HFF-Myc (cell line): ENCODE results near the gene HDAC4.

ENCODE experiments used
- DNase-seq: peaks from one replicate; pipeline ENCODE4 v3.0.0-alpha.2; 2011; ENCODE audit warnings: low read depth; ENCODE audit errors: extremely low read depth
- H3K4me3 ChIP-seq: replicated peaks from 2 replicates; pipeline ENCODE4 v1.5.1; 2011; ENCODE audit warnings: low read depth, mild to moderate bottlenecking, control low read depth, low read length
- TF ChIP-seq, protein P1 (sequence below): IDR thresholded peaks from 2 replicates; pipeline ENCODE4 v1.5.1; 2012; ENCODE audit warnings: mild to moderate bottlenecking, low read depth, low read length, control low read depth; ENCODE audit errors: missing control alignments

Gene HDAC4

DNA sequence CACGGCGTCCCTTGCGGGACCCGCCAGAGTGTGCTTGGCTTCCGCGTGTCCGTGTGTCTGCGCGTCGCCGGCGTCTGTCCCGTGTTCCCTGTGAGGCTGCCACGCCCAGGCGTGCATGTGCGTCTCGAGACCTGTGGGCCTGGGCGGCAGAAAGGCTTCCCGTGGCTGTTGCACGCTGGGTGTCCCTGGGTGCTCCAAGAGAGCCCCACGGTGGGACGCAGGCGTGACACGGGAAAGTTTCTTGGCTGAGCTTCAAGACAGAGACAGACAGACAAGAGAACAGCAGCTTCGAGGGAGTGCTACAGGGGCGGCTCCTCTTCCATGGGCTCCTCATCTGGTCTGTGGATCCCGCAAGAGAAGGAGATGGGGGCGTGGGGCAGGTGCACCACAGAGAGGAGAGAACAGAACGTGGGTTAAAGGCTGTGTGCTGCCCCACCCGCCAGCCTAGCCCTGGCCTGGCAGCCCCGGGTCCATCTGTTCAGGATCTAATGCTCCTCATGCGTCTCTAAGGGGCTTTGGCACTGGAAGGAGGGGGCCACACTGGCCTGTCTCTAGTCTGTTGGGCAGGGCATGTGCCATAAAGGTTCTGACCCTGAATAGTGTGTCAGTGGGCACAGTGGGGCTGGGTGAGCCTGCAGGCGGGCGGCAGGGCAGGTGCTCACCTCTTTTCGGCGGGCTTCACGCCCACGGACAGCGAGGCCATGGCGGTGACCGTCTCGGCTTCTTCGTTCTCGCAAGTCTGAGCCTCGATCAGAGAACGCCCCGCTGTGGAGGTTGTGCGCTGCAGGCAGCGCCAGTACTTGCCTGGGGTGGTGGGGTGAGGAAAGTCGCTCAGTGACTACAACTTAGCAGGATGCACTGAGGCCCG, 347.8 kb downstream of the HDAC4 start:
- H3K4me3 ChIP-seq: no peak overlapping the region
- TF ChIP-seq, protein P1, sequence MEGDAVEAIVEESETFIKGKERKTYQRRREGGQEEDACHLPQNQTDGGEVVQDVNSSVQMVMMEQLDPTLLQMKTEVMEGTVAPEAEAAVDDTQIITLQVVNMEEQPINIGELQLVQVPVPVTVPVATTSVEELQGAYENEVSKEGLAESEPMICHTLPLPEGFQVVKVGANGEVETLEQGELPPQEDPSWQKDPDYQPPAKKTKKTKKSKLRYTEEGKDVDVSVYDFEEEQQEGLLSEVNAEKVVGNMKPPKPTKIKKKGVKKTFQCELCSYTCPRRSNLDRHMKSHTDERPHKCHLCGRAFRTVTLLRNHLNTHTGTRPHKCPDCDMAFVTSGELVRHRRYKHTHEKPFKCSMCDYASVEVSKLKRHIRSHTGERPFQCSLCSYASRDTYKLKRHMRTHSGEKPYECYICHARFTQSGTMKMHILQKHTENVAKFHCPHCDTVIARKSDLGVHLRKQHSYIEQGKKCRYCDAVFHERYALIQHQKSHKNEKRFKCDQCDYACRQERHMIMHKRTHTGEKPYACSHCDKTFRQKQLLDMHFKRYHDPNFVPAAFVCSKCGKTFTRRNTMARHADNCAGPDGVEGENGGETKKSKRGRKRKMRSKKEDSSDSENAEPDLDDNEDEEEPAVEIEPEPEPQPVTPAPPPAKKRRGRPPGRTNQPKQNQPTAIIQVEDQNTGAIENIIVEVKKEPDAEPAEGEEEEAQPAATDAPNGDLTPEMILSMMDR: no peak
- DNase-seq: no peak

DNA sequence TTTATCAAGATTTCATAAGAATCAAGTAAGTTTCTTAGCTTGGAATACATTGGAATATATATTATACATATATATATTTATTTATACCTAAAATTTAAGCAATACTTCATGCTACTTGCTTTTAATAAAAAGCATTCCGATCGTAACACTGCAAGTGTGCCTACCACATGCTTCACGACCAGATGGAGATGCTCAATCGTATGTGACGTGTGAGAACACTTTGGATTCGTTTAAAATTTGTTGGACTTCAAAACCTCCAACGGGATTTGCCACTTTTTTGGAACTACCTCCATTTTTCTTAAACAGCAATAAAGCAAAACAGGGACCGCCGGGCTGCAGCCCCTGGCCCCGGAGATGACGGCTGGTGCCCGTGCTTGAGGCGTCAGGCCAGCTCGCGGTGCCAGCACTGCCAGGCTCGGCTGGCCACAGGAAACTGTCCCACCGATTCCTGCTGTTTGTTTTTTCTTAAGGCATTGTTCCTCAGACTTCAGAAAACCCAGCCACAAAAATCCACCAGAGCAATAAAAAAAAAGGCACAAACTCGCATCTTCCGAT, 348.9 kb downstream of the HDAC4 start:
- H3K4me3 ChIP-seq: no peak overlapping the region
- DNase-seq: no peak
- TF ChIP-seq, protein P1: no peak

DNA sequence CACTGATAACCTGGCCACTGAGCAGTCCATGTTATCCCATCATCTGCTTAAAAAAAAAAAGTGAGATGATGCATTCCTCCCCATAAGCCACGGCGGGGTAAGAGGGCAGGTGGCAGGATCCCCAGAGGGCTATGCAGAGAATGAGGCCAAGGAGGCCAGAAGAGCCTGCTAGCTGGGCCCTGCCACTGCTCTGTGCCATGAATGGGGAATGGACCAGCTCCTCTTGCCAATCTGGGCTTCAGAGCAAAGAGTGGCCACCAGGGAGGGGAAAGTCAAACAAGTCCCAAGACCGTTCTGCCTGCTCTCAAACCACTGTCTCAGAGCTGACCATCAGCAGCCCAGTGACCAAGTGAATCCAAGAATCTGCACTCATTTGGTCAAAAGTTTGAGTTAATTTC, 350.6 kb downstream of the HDAC4 start:
- TF ChIP-seq, protein P1: no peak
- no peak for DNase-seq
- no peak overlapping the region for H3K4me3 ChIP-seq

DNA sequence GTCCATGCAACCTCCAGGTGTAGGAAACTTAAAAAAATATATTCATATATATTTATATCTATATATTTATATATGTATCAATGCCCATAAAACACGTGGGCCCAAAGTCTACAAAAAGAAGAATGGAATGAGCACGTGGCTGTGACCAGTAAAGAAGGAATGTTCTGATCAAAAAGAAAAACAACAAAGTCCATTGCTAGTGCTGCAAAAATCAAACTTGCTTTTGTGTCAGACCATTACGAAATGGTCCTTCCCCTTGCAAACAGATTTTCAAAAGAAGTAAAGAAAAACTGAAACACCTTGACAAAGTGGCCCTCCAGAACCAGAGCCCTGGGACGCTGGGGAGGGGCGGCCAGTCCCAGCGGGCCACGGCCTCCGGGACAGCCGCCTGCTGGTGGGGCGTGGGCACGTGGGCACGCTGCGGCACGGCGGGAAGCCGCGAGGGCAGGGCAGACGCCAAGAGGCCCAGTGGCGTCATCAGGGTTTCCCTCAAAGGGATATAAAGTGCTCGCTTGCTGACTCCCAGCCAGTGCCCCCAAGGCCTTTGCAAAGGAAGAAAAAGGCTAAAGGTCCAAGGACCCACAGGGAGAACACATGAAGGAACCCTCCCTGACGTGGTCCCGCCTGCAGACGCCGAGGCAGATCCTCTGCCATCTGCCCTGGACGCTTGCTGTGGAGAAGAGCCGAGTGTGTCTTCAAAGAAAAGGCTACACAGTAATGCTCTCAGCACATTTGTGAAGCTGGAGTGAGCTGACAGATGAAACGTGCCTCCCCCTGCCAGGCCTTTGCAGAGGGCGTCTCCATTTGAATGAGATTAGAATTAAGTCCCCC, 351.2 kb downstream of the HDAC4 start:
- H3K4me3 ChIP-seq: no peak overlapping the region
- TF ChIP-seq, protein P1: no peak
- DNase-seq: no peak

DNA sequence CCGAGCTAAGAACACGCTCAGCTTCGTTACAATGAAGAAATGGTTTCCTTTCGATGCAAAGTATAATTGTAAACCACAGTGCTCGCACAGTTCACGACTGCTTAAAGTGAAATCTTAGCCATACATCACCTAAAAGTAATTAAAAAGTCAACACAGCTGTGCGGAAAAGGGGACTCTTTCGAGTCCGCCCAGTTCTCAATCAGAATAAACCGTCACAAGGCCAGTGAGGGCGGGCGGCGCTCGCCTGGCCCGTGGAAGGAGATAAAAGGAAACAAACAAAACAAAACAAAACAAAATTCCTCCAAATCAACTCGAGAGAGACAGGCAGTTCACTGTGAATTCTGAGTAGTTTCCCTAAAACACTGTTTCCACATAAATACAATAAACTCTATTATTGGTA, 352.1 kb downstream of the HDAC4 start:
- TF ChIP-seq, protein P1: no peak
- no peak overlapping the region for H3K4me3 ChIP-seq
- no peak for DNase-seq

DNA sequence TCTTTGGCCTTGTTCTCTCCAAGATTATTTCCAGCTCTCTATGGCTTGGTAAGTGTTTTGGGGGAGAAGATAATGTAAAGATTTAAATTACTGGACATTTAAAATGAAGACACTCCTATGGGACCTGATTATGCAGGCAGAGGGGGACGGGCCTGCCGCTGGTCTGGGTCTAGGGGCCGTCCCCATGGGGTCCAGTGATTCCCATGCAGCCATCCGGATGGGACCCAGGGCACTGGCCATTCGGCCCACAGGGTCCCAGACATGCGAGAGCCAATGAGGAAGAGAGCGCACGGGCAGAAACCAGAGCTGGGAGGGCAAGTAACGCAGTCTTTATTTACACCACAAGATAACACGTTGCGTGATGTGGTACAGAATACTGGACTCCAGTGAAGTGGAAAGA, 353.0 kb downstream of the HDAC4 start:
- no peak for DNase-seq
- TF ChIP-seq, protein P1: no peak
- no peak overlapping the region for H3K4me3 ChIP-seq
